GM18907 (cell line): ENCODE results near the gene TSHZ2.

Experiments
- ATAC-seq: cut with Tn5 transposase; IDR thresholded peaks from one replicate; pipeline ENCODE4 v1.9.1; 2021; ENCODE audit warnings: mild to moderate bottlenecking, moderate library complexity; ENCODE audit not compliant: unreplicated experiment

The TSHZ2 gene

DNA sequence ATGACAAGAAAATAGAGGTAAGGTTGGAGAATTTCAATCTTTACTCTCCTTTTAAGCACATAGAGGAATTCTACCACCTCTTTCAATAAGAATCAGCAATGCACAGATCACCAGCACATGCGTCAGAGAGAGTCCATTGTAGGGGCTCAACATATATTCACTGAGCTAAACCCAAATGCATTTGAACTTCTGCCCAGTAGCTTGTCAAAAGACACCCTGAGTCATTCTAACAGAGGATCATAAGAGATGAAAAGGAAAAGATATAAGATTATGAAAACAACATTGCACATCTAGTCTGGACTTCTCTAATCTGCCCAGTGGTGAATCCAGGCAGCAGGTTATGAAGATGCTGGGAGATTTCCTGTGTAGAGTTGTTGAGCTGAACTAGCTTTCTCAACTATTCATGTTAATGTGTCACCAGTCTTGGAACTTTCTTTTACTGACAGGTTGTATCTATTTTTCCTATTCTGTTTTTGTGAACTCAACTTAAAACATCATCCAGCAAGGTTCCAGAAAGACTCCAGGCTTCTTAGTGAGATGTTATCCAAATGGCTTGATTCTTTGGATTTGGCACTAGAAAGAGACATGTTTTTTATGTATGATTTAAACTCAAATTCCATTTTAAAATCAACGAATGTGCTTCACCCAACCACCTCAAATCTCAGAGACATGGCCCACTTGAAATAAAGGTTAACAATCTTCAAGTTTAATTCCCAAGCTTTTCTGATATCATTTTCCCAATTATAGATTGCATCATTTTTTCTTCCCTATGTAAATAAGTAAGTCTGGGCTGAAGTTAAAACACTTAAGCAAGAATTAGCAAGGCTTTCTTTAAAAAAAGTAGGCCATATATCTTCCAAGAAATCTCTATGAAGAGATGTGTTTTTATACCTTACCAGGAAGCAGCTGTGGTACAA, 89.3 kb downstream of the TSHZ2 start:
- ATAC-seq = no peak

DNA sequence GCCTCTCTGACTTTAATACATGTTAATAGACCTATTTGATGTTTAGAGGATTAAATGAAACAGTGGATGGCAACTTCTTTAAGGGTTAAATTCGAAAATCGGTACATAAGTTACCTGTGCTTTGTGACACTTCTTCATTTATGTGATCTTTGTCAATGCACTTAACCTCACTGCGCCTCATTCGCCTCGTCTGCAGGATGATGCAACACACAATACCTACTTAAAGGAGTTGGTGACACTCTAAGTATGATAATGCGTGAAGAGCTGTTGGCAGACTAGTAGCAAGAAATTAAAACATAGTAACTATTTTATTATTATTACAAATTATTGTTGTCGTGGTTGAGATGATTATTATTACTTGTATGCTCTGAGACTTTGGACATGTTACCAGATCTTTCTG, 92.8 kb downstream of the TSHZ2 start:
- ATAC-seq = no peak

DNA sequence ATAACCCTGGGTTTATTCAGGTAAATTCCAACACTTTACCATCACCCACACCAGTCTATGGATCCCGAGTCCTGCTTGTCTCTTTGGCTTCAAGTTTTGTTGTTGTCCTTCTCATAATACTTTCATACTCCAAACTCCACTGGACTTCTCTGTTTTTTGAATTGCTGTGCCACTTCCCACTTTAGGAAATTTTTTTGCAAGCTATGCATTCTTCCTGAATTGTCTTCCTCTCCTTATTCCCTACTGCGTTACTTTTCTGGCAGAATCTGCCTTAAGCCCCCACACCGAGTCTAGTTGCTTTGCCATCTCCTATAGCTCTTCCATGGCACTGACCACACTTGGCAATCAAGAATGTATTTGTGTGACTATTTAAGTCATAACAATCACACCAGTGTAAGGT, 96.1 kb downstream of the TSHZ2 start:
- no peak for ATAC-seq

DNA sequence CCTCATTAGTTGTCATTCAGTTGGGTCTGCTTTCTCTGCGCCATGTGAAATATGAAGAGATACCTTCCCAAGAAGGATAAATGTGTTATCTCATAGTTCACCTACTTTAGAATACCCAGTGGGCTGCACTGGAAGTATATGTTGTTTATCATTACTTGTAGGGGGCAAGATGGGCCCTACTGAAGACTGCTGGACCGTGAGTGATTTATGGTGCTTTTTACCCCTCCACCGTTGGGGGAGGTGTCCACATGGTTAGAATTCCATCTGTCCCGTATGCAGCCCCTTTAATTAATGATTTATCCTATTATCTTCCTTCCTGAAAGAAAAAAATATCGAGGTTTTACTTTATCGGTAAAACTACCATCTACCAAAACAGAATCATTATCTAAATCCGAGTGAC, 97.0 kb downstream of the TSHZ2 start:
- ATAC-seq = no peak

DNA sequence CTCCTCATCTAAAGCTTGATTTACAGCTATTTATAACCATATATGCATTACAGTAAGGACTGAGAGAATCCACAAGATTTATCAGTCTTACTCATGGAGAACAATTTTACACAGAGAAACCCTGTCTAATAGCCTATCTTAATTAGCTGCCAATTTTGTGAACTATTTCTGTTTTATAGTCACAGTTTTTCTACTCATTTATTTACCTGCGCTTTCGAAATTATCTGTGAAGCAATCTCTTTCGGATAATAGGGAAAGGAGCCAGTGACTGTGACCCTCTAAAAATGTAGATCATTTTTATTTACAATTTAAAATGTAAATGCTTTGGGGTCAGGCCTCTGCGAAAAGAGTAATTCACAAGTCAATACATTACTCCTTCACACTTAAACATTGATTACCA, 98.1 kb downstream of the TSHZ2 start:
- ATAC-seq = no peak

DNA sequence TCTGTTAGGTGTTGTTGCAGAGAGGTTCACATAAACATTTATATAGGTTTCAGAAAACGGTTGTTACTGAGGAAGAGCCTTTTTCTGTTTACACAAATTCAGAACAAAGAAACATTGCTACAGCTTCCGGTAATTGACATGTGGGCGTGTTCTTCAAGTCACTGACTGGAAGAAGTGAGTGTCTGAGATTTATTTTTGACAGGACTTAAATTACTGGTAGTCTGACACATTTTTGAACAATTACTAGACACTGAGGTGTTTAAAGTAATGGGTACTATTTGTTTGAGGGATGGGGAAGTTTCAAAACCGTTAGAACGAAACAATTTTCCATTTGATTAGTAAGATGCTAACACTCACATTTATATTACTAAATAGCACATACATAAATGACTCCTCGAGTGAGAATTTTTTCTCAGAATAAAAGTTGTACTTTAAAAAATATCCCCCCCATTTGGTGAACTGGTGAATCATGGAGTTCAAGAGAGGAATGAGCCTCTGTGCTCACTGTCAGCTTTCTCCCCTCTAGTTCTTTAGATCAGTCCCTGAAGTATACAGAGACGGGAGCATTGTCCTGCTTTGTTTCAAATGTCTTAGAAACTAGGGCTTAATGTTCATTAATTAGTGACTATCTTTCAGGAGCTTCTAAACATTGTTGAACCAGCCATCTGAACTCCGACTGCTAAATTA, 98.7 kb downstream of the TSHZ2 start:
- ATAC-seq = no peak

DNA sequence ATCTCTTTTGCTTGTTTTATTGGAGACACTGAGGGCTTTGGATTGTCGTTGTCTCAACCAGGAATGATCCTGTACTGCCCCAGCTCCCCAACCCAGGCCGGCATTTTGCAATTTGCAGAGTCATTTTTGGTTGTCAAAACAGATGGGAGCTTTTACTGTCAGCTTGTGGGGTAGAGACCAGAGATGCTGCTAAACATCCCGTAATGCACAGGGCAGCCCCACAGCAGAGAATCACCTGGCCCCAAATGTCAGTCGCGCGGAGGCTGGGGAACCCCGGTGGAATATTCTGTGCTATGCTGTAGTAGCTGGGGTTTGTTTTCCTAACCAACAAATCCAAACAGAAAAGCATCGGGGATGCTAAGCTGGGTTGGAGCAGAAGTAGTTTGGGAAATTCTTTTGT, 99.7 kb downstream of the TSHZ2 start:
- ATAC-seq = no peak

DNA sequence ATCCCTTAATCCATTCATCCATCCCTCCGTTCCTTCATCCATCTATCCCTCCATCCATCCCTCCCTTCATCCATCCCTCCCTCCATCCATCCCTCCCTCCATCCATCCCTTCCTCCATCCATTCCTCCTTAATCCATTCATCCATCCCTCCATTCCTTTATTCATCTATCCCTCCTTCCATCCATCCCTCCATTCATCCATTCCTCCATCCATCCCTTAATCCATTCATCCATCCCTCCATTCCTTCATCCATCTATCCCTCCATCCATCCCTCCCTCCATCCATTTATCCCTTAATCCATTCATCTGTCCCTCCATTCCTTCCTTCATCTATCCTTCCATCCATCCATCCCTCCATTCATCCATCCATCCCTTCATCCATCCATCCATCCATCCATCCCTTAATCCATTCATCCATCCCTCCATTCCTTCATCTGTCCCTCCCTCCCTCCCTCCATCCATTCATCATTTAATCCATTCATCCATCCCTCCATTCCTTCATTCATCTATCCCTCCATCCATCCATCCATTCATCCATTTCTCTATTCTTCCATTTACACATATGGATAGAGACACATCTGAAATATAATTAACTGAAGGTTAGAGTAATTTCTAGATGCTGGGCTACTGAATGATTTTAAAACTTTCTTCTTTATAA, 100.9 kb downstream of the TSHZ2 start:
- ATAC-seq = no peak

DNA sequence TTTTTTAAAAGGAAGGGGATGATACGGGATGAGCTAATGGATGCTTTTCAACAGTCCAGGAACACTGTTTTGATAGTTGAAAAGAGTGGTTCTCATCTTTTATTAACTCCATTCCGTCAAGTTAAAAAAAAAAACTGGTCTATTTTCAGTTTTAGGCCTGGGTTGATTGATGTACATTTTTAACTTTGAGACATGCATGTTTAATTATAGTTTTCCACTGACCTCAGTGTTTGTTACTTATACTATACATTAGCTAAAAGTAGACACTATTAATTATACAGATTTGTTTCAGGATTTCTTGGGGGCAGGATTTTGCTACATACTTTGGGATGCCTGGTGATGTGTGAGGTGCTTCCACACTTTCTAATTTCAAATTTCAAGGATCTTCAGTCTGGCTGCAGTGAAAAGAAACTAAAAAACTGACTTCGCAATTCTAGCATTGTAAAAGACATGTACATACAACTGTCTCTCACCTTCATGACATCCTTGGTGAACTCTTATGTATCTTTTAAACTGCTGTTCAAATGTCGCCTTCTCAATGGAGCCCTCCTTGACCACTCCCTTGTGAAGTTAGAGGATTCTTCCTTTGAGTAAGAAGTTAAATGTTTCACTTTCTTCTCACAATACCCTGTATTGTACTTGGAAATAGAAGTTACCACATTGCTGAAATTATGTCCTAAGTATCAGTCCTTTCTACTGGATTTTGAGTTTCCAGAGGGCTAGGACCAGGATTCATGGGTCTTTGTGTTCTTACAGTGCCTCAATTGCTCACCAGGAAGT, 101.7 kb downstream of the TSHZ2 start:
- ATAC-seq = no peak

DNA sequence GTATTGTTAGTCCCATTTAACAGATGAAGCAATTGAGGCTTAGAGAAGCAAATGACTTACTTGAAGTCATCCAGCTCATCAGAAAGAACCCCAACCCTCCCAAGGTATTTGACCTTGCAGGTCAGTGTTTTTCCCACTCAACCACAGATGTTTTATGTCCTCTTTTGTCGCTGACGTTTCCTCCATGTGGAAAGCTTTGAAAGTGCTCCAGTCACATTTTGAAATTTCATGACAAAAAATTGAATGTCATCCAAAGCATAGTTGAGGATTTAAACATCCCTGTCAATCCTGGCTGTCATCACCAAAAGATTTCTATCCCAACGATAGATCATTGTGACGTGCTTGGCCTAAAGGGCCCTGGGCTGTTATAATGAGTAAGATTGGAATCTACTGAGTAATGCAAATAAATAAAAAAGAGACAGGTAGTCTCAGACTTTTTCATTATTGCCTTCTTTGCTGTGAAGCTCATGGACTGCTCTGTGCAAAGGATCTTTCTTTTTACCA, 102.7 kb downstream of the TSHZ2 start:
- no peak for ATAC-seq

DNA sequence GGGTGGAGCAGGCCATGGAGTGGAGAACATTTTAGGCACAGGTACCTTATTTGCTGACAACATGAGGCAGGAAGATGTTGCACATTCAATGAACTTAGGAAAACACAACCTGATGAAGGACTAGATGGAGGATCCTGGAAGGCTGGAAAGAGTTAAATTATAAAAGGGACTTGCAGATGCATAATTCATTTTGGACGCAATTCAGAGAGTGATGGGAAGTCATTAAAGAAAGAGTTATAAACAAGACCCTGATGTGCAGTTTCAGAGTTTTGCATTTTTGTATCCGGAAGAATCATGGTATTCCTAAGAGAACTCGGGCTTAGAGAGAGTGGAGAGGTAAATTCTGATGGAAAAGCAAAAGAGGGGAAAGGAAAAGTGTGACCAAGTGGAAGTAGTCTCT, 104.5 kb downstream of the TSHZ2 start:
- no peak for ATAC-seq

DNA sequence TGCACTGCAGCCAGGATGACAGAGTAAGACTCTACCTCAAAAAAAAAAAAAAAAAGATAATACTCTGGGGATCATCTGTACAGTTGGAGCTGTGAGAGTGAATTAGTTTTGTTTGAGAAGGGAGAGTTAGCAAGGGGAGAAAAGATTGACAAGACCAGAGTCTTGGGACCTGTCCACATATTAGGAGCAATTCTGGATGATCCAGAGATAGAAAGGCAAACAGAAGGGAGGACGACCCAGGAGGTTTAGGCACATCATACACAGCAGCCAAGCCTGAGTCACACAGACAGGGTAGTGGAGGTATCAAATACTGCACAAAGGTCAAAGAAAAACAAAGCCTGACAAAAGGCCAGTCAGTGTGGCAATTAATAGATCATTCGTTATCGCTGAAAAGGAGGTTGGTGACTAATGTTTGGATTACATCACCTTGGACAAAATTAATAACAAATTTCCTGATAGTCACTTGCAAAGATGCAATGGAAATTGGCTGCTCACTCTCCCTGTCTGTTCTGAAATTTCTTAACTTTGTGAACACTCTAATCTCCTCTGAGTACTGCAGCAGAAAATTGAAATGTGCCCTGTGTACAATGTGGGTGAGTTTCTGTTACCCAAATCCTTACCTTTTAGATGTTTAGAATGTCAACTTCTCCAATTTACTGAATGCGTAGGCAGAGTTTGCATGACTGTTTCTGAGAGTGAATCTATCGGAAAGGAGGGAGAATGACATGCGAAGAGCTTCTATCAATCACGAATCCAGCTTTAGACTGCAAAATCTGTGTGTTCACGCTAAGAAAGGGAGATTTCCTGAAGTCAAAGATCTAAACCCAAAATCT, 105.4 kb downstream of the TSHZ2 start:
- ATAC-seq = no peak

DNA sequence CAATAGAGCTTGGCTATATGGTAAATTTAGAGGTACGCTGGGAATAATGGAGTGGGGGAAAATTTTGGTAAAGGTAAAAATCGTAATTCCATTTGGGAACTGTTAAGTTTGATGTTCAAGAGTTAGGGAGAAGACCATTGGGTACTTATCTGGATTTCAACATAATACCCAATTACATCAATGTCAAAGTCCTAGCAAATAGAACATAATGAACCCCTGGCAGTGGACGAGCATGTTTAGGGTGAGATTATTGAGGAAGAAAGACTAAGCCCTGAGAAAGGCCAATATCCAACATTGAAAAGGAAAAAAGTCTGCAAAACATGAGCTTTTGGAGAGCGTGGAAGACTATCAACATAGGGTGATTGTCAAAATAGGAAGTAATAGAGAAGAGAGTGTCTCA, 106.6 kb downstream of the TSHZ2 start:
- no peak for ATAC-seq

DNA sequence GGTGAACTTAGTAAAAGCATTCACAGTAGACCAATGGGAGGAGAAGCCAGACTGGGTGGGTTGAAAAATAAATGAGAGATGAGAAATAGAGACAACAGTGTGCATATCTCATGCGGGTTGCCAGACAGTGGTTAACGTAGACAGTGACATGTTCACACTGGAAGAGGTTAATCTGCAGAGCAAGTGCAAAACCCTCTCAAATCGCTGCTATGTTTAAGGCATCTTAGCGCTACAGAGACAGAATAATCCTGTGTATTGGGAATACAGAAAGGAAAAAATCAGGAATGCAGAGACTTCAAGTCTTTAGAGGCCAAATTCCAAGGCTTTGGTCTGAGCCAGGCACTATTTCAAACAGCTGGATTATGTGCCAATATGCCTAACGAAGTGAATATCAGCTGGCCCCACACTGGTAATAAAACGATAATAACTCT, 107.1 kb downstream of the TSHZ2 start:
- no peak for ATAC-seq

DNA sequence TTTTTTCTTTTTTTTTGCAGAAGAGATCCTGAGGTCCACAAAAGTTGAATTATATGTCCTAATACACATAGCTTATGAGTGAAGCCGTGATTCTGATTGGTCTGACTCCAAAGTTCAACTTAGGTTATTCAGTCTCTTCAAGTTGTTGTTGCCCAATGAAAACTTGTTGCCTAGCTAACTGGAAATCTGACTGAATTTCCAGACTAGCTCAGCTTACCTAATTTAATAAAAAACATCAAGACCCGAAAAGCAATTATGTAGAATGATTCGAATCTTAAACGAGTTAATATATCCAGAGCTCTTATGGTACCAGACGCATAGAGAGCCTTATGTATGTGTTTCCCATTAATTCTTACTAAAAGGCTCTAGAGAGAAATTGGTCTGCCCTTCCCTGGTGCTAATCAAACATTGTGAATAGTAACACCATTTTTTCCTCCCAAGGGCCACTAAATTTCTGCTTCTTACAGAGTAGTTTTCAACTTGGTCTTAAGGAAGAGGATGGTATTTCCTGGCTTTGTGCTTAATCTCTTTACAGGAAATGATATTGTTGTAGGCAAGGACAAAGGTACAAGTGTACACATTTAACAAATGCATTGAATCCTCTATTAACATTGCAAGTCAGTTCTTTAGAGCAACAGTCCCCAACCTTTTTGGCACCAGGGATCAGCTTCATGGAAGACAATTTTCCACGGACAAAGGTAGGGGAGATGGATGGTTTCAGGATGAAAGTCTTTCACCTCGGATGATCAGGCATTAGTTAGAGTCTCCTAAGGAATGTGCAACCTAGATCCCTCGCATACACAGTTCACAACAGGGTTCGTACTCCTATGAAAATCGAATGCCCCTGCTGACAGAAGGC, 107.9 kb downstream of the TSHZ2 start:
- ATAC-seq = no peak

DNA sequence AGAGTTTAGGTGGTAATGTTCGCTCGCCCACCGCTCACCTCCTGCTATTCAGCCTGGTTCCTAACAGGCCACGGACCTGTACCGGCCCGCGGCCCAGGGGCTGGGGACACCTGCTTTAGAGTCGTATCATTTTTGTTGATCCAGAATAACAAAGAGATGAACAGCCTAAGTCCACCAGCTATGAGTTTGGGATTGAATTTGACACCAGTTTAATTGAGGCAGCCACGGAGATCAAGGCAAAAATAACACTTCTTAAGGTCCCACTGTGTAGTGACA, 108.5 kb downstream of the TSHZ2 start:
- ATAC-seq = no peak

DNA sequence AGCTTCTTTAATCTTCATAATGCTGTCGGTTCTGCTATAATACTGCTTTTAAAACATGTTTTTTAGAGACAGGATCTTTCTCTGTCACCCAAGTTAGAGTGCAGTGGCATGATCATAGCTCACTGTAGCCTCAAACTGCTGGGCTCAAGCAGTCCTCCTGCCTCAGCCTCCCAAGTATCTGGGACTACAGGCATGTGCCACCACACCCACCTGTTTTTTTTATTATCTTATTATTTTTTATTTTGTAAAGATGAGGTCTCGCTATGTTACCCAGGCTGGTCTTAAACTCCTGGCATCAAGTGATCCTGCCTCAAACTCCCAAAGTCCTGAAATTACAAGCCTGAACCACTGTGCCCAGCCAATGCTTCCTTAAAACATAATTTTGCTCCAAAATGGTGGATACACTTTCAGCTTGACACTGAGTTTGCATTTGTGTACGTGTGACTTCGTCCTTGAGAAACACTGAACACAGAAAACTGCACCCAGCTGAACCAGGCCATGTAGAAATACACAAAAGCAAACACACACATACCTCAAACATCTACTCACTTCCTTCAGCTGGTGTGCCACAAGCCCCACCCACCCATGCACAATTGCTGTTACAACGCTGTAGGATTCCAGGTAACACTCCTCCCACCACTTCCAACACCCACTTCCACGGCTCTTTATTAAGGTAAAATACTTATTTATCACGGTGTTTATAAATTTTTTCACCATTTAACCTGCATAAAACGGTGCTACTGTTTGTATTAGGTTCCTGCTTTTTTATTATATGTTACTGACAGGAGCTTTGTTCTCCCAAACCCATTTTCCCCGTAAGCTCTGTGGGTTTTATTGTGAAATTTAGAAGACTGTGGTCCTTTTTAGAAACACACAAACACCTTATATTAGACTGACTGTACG, 109.1 kb downstream of the TSHZ2 start:
- ATAC-seq = no peak
